SU-DHL-6 (cell line): ENCODE data around the gene ATP13A5.

ENCODE experiments used
- H2AFZ ChIP-seq: fragments of 200-600 bp; sonication (generic); 2 replicates; pipeline ENCODE4 v1.6.1; 2014; ENCODE audit warnings: low read depth, mild to moderate bottlenecking, moderate library complexity, mixed read lengths, antibody characterized with exemption, low read length; ENCODE audit not compliant: severe bottlenecking
- H3F3A ChIP-seq: fragments of 200-600 bp; shearing (Covaris generic); 2 replicates; pipeline ENCODE4 v1.6.0; 2016; ENCODE audit warnings: antibody characterized with exemption, mild to moderate bottlenecking; ENCODE audit not compliant: insufficient read depth
- H3K27ac ChIP-seq: fragments of 200-600 bp; sonication (generic); 2 replicates; pipeline ENCODE4 v1.5.1; 2016; ENCODE audit warnings: low read depth, mild to moderate bottlenecking, low read length, moderate library complexity, mixed read lengths
- H3K27me3 ChIP-seq: fragments of 200-600 bp; sonication (generic), shearing (Covaris generic); 2 replicates; pipeline ENCODE4 v1.6.0; 2014; ENCODE audit warnings: mild to moderate bottlenecking, low read length
- H3K36me3 ChIP-seq: fragments of 200-600 bp; sonication (generic); 2 replicates; pipeline ENCODE4 v1.6.1; 2014; ENCODE audit warnings: mild to moderate bottlenecking, low read length, mixed read lengths
- H3K4me2 ChIP-seq: fragments of 300-600, 200-600 bp; shearing (Covaris generic), sonication (generic); 2 replicates; pipeline ENCODE4 v1.6.0; 2014; ENCODE audit warnings: low read length, low read depth, mild to moderate bottlenecking; ENCODE audit not compliant: poor library complexity, severe bottlenecking
- H3K4me3 ChIP-seq: fragments of 200-600 bp; sonication (generic); 2 replicates; pipeline ENCODE4 v1.5.1; 2014; ENCODE audit warnings: antibody characterized with exemption, low read length, mild to moderate bottlenecking, mixed read lengths; ENCODE audit not compliant: insufficient read depth, poor library complexity, severe bottlenecking
- H3K79me2 ChIP-seq: fragments of 200-600 bp; sonication (generic); 2 replicates; pipeline ENCODE4 v1.6.1; 2014; ENCODE audit warnings: mild to moderate bottlenecking, low read length, moderate library complexity; ENCODE audit not compliant: insufficient read depth
- H3K9ac ChIP-seq: fragments of 200-600 bp; sonication (generic); 2 replicates; pipeline ENCODE4 v1.7.0; 2014; ENCODE audit warnings: mild to moderate bottlenecking, low read length
- H3K9me2 ChIP-seq: fragments of 200-600 bp; sonication (generic); replicated peaks from 2 replicates; pipeline ENCODE4 v1.6.1; 2014; ENCODE audit warnings: low read length; ENCODE audit not compliant: insufficient read depth
- H3K9me3 ChIP-seq: fragments of 200-600 bp; sonication (generic); 2 replicates; pipeline ENCODE4 v1.6.1; 2014; ENCODE audit warnings: low read length, mixed read lengths; ENCODE audit not compliant: insufficient read depth
- H4K20me1 ChIP-seq: fragments of 200-600 bp; sonication (generic); 2 replicates; pipeline ENCODE4 v1.6.1; 2014; ENCODE audit warnings: low read depth, mild to moderate bottlenecking, antibody characterized with exemption, low read length, moderate library complexity, mixed read lengths
- CTCF ChIP-seq: fragments of 200-600 bp; sonication (generic); IDR thresholded peaks from one replicate; pipeline ENCODE4 v1.5.1; 2017; ENCODE audit warnings: antibody characterized with exemption, mild to moderate bottlenecking, low read length, moderate library complexity; ENCODE audit not compliant: insufficient read depth, poor library complexity, severe bottlenecking
- EZH2phosphoT487 ChIP-seq: fragments of 200-600 bp; sonication (generic), shearing (Covaris generic); conservative IDR thresholded peaks from 2 replicates; pipeline ENCODE4 v1.6.1; 2018; ENCODE audit warnings: mild to moderate bottlenecking, antibody characterized with exemption, low read length, moderate library complexity, mixed read lengths

The ATP13A5 gene

GRCh38 chr3:193389335-193389734, 10.8 kb upstream of the ATP13A5 start:
- Histone ChIP-seq H4K20me1 (no peaks in the 10 kb centered on the region), H3K9me2 (no peaks in the 10 kb centered on the region), H3K9me3 (no peaks in the 10 kb centered on the region), H3K4me2 (no peak overlapping the region), H3K79me2 (no peaks in the 10 kb centered on the region), H3K4me3 (no peak overlapping the region), H3K27me3 (no peaks in the 10 kb centered on the region; the same call in 1 of the 2 replicates), H3F3A (no peaks in the 10 kb centered on the region), H3K27ac (no peak overlapping the region), H2AFZ (no peak overlapping the region), H3K36me3 (no peaks in the 10 kb centered on the region), H3K9ac (no peak overlapping the region)
- TF ChIP-seq CTCF (no peak), EZH2phosphoT487 (no peak)

GRCh38 chr3:193388361-193388760, 9.8 kb upstream of the ATP13A5 start:
- Histone ChIP-seq H3K27me3 (no peaks in the 10 kb centered on the region; the same call in 1 of the 2 replicates), H3K4me3 (no peak overlapping the region), H3K27ac (no peak overlapping the region), H3K79me2 (no peaks in the 10 kb centered on the region), H3K9me3 (no peaks in the 10 kb centered on the region), H2AFZ (no peak overlapping the region), H3K9me2 (no peaks in the 10 kb centered on the region), H4K20me1 (no peaks in the 10 kb centered on the region), H3F3A (no peaks in the 10 kb centered on the region), H3K9ac (no peak overlapping the region), H3K4me2 (no peak overlapping the region), H3K36me3 (no peaks in the 10 kb centered on the region)
- TF ChIP-seq EZH2phosphoT487 = no peak
- TF ChIP-seq CTCF = no peak

GRCh38 chr3:193387596-193387995, 9.0 kb upstream of the ATP13A5 start:
- H3K9ac ChIP-seq = no peak overlapping the region
- H3K9me2 ChIP-seq = no peaks in the 10 kb centered on the region
- H3K27me3 ChIP-seq = no peaks in the 10 kb centered on the region; the same call in 1 of the 2 replicates
- H3K4me2 ChIP-seq = no peak overlapping the region
- no peaks in the 10 kb centered on the region for H3K36me3 ChIP-seq
- no peaks in the 10 kb centered on the region for H3K9me3 ChIP-seq
- H3K79me2 ChIP-seq = no peaks in the 10 kb centered on the region
- TF ChIP-seq CTCF = no peak
- TF ChIP-seq EZH2phosphoT487 = no peak
- H3K4me3 ChIP-seq = no peak overlapping the region
- H2AFZ ChIP-seq = no peak overlapping the region
- no peaks in the 10 kb centered on the region for H3F3A ChIP-seq
- no peaks in the 10 kb centered on the region for H4K20me1 ChIP-seq
- H3K27ac ChIP-seq = no peak overlapping the region
